Activated gamma-delta T cell treated with anti-CD3 and anti-CD28 coated beads, Interleukin-2, amount 50 U/mL, for 16 hours (primary cell): ENCODE data around the gene TC2N.
"Not testable (repeated sequence)": the region's sequence is repeated elsewhere in the genome, so short reads cannot be mapped to it uniquely, and the experiment has no call there.

Experiments
- DNase-seq: peaks from one replicate; pipeline ENCODE4 v3.0.0-alpha.2; 2020; ENCODE audit warnings: low read depth

The TC2N gene

DNA sequence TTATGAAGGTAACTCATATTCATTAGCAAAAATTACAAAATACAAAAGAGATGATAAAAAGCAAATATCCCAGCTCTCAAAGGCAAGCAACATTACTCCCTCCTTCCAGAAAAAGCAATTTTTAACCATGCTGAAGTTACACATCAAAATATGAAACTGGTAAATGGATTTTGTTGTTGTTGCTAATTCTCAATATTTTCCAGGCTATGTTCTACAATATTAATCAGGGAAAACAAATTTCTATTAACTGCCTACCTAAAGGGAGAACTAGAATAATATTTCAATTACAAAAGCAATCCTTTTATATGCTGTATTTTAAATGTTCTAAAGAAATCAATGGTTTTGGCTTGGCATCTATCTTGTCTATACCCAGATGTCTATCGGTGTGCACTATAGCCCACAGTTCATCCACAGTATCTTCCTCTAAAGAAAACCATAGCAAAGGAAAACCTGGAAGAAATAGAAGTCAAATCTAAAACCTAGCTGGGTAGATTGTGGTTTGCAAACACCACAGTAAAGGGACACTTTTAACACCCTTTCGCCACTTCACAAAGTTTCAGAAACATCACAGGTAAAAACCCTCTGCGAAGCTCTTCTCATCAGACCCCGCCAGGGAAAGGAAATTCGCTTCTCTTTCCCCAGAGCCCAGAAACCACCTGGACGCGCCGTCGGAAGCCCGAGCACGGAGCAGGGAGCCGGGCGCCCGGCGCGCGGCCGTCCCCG, 32.0 kb downstream of the TC2N start:
- no peak for DNase-seq

DNA sequence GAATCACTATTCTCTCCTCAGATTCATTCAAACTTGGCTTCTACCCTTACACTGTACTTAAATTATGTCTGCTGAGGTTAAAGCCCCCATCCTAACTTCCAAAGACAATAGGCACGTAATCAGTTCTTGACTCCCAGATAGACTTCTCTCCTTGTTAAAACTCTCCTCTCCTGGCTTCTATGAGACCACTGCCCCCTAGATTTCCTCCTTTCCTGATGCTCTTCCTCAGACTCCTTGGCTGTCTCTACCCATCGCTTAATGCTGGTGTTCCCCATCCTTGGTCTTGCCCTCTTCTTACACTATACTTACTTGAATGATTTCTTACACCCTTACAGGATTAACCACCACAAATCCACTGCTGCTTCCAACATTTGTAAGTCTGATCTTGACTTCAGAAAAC, 32.8 kb downstream of the TC2N start:
- DNase-seq: no peak

DNA sequence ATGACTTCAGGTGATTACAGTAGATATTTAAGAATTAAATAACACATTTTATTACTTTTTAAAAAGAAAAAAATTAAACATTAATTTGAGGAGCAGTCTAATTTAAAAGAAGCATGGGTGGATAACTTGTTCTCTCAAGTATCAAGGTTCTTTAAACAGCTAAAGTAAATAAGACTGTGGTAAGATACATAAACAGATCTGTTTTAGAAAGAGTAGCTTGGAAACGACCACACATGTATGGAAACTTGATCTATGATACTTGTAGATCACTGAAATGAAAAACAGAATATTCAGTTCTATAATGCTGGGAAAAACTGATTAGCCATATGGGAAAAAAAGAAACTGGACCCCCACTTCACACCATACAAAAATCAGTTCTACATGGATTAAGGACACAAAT, 36.0 kb downstream of the TC2N start:
- DNase-seq: no peak

DNA sequence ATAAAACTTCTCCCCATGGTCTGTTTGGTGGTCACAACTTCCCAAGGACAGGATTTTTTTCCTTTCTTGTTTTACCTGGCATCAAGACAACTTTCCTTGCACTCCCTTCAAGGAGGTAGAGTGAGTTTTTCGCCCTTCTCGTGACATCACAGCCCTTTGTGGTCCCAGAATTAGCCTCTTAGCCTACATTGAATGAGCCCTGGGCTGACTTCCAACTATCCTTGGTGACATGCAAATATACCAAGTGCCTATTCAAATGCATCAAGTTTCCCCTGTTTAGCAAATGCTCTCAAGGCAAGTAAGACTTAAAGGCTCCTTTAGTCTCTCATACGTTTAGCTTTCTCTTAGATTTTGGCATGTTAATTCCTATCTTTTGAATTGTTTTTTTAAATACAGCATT, 36.6 kb downstream of the TC2N start:
- DNase-seq: no peak

DNA sequence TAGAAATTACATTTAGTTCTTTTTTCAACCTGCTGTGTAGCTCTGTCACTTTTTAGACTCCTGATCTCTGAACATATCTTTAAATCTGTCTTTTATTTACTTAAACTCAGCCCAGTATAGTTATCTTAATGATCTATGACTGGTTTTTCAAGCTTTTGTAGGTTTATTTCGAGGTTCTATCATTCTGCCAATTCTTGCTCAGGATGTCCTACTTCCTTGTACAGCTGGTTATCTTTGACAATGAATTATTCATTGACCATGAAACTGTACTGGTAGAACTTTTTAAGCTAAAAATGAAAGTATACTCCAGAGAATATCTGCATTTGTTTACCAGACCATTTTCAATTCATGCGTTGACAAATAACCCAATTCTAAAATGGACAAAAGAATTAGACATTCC, 37.8 kb downstream of the TC2N start:
- DNase-seq: no peak

DNA sequence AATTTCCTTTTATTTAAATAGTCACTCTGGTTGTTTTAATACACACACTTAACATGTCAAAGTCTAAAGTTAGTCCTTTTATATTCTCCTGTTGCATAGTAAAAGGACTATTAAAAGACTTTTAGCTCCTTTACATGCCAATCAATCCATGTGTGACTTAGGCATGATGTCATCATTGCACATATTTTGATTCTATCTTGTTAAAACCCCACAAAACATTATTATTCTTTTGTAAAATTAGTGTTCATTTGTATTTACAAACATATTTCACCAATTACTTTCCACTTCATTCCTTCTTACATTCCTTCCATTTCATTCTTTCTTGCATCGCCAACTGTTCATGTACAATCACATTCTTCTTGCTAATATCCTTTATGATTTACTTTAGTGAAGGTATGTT, 39.6 kb downstream of the TC2N start:
- DNase-seq: no peak

DNA sequence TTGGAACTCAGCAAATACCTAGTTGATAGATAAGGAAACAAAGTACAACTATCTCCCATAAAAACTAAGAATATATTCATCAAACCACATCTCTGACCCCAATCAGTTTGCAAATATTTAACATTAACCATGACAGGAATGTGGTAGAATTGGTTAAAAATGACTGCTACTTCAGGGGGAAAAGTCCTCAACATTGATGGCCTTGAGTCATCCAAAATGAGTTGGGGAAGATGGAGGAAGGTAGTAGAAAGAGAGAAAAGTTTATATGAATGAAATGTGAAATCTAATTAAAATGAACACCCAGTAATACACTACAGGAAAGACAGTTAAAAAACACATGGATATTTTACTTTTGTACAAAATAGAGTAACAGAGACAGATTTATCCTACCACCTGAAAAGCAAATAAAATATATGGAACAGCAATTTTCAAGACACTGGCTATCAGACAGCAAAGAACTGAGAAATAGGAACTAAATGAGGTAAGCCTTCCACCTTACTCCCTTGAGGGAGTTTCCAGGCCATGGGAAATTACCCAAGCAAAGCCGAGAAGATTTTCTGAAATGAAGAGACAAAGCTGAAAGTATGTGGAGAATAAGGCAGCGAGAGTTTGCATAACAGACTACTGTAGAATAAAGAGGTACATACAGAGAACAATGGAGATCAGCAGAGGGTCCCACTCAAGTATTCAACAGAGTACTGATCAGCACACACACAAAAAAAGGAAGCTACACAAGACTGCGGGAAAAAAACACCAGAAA, 49.6 kb downstream of the TC2N start:
- DNase-seq: no peak

DNA sequence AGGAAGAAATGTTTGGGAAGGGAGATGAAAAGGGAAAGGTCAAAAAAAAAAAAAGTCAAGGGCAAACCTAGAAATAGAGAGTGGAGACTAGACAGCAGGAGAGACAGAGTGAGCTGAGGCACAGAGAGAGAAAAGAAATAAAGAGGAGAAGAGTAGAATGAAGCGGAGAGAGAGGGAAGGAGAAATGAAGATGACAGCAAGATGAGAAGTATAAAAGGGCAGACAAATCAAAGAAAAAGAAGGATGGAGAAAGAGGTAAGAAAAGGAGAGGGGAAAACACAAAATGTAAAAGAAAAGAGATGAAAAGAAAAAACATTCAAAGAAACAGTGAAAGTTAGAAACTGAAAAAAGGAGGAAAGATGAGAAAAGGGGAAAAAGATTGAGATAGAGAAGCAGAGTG, 53.0 kb downstream of the TC2N start:
- DNase-seq: no peak

DNA sequence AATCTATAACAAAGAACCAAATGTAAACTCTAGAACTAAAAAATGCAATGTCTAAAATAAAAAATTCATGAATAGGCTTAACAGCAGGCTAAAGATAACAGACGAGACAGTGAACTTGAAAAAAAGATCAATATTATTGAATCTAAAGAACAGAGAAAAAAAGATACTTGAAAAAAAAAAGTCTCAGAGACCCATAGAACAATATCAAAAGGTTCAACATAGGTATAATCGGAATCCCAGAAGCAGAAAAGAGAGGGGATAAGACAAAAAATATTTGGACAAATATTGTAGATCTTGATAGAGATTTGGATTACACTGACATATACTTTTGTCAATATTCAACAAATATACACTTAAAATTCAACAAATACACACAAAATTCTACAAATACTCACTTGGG, 56.6 kb downstream of the TC2N start:
- no peak for DNase-seq

DNA sequence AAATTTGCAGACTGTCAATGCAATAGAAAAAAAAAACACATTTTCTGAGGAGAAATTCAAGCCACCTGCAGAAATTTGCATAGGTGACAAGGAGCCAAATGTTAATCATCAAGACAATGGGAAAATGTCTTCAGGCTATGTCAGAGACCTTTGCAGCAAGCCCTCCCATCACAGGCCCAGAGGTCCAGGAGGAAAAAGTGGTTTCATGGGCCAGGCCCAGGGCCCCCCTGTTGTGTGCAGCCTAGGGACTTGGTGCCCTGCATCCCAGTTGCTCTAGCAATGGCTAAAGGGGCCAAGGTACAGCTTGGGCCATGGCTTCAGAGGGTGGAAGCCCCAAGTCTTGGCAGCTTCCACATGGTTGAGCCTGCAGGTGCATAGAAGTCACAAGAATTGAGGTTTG, 60.6 kb downstream of the TC2N start:
- DNase-seq: no peak

DNA sequence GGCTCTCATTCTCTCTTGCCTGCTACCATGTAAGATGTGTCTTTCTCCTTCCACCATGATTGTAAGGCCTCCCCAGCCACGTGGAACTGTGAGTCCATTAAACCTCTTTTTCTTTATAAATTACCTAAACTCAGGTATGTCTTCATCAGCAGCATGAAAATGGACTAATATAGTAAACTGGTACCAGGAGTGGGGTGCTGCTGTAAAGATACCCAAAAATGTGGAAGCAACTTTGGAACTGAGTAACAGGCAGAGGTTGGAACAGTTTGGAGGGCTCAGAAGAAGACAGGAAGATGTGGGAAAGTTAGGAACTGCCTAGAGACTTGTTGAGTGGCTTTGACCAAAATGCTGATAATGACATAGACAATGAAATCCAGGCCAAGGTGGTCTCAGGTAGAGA, 61.2 kb downstream of the TC2N start:
- DNase-seq: not testable (repeated sequence)

DNA sequence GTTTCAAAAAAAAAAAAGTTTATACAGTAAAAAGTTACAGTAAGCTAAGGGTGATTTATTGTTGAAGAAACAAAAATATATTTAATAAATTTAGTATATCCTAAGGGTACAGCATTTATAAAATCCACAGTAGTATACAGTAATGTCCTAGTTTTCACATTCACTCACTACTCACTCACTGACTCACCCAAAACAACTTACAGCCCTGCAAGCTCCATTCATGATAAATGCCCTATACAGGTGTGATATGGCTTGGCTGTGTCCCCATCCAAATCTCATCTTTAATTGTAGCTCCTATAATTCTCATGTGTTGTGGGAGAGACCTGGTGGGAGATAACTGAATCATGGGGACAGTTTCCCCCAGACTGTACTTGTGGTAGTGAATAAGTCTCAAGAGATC, 61.7 kb downstream of the TC2N start:
- no peak for DNase-seq

DNA sequence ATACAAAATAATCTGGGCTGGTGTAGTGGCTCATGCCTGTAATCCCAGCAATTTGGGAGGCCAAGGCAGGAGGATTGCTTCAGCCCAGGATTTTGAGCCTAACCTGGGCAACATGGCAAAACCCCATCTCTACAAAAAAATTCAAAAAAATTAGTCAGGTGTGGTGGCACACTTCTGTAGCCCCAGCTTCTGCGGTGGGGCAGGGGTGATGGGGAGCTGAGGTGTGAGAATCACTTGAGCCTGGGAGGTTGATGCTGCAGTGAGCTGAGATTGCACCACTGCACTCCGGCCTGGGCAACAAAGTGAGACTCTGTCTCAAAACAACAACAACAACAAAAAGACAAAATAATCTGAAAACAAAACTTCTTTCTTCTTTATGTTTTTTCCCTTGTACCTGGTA, 66.0 kb downstream of the TC2N start:
- DNase-seq: no peak

DNA sequence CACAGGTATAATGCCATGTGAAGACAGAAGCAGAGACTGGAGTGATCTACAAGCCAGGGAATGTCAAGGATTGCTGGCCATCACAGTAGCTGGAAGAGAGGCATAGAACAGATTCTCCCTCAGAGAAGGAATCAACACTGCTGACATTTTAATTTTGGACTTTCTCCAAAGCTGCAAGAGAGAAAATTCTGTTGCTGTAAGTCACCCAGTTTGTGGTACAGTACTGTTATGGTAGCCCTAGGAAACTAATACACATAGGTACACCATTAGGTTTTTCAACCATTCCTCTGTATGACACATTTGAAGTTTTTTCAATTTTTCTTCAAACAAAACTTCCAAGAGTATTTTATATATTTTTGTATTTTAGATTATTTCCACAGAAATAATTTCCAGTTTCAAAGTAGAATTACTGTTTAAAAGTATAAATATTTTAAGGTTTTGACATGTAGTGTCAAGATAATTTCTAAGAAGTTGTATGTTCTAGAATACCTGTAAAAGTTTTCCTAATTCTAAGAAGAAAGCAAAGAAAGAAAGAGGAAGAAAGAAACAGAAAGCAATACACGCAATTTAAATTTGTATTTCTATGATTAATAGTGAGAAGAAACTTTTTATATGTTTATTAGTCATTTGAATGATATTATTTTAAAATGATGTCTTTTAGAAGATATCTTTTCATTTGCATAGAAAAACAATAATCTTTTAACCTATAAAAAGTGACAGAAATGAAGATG, 70.6 kb downstream of the TC2N start:
- DNase-seq: no peak

DNA sequence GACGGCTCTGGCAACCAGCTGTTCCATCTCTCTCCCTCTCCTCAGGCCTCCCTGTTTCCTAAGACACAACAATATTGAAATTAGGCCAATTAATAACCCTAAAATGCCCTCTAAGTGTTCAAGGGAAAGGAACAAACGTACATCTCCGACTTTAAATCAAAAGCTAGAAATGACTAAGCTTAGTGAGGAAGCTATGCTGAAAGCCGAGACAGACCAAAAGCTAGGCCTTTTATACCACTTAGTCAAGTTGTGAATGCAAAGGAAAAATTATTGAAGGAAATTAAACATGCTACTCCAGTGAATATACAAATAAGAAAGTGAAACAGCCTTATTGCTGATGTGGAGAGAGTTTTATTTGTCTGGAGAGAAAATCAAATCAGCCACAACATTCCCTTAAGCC, 73.6 kb downstream of the TC2N start:
- DNase-seq: no peak

DNA sequence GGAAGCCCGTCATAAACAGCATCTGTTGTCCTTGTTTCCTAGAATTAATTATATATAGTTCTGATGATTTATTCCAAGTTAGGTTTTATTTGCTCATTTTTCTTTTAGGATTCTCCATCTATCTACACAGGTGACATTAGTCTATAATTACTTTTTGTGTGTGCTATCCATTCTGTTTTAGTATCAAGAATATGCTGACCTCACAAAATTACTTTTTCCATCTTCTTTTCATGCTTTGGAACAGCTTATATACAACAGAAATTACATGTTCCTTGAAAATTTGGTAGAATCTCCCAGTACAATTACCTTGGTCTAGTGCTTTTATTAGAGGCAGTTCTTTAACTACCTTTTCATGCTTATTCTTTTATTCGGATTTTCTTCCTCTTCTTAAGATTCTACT, 81.1 kb downstream of the TC2N start:
- no peak for DNase-seq

DNA sequence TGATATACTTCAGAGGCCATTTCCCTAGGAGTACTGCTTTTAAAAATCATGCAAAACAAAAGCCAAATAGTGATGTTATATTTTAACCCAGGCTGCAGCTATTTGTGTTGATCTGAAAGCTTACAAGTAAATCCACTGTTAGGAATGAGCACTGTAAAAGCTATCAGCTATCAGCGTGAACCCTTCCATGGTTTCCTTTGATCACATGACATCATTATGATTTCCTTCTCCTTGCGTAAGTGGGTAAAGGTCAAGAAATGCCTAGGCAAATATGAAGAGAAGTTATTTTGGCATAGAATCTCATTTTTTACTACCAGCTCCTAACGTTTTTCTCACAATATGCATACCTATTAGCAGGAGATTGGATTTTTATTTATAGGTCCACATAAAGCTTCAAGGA, 86.9 kb downstream of the TC2N start:
- DNase-seq: no peak

DNA sequence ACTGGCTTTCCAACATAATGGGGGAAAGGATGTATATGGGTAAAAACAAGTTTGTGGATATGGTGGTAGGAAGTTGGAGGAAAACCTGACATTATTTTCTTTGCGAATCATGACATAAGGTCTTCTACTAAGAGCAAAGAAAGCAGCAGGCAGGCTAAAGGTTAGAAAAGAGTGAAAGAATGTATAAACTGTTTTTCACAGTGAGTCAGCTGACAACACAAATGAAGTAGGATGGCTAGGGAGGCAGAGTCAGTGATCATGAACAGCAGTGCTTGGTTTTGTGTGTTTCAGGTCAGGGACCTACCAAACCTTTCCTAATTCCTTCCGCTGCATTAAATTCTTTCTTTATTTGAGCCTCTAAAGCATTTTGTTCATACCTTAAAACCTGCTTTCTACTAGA, 89.1 kb downstream of the TC2N start:
- no peak for DNase-seq

DNA sequence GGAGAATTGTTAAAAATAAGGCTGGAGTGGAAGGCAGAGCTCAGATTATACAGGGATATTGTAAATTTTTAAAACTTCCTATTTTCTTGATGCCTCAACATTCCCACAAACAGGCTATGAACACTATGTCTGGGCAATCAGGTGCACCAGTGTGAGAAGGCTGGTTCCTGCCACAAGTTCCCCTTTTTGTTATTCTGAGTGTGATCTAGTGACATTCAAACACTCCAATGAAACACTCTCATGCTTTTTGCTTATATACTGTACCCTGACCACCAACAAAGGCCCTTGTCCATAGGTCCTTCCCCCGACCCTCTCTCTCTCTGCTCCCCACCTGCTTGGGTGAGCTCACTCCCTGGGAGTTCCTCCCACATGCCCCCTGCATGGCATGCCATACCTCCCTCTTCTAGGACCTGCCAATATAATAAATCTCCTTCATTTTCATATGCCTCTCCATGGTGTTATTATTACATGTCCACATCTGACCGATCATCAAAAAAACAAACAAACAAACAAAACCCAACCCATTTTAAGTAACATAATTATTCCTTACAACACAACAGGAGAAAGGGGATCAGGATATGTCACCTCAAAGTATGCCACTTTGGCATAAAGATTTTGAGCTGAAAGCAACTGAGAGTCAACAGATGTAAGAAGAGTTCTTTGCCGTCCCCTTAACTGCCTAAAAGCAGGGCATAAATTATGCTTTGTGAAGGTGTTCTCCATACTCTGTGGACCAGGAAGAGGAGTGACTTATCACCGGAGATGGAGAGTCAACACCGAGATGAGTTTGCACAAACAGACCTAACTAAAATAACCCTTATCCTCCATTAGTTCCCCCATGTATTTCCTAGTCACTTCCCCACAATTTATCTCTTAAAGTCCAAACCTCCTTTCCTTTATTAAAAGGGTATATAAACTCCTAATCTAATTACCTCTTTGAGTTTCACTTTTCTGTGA, 92.9 kb downstream of the TC2N start:
- DNase-seq: no peak

DNA sequence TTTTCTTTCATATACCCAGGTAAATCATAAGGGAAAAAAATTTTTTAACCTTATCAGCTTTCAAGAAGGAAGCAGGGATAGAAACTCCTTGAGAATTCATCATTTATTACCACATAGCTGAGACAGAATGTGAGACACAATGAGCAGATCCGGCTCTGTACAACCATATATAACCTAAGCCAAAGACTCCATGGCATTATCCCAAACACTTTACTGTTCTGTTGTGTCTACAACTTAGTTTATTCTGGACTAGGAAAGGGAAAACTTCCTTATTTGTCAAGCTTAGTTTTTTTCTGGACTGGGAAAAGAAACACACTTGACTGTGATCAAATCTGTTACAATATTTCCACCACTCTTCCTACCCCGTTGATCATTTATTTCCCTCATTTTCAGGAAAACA, 97.2 kb downstream of the TC2N start:
- no peak for DNase-seq

DNA sequence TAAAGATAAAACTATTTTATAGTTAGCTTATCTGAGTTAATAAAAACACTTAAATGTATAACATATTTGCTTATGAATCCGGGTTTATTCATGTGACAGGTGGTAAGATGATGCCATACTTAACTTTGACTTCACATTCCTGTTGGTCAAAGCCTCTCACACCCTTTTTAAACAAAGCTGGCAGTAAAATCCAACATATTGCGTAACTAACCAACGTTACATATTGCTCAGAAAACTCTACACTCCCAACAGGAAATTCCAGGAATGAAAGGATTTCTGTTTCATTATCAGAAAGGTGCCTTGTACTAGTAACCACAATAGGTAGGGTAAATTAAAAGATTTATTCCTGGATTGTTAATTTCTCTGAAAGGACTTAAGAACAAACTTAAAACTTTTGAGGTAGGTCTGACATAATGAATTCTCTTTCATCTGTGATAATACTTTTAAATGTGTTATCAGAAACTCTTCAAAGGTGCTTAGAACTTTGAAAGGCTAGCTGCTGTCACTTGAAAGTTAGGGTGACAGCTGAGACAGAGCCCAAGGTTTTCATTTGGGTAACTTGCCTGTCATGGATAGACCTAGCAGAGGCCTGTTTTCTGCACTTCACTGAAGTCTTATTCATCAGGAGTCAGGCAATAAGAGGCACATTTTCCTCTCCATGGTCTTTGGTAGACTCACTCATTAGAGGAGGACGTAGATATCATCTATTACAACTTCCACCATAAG, 111.6 kb downstream of the TC2N start:
- no peak for DNase-seq
